Keratinocyte (primary cell): Measurements from ENCODE around the gene MUC15.

ENCODE experiments used
- EZH2 ChIP-seq: IDR thresholded peaks from one replicate; pipeline ENCODE4 v1.6.1; 2012; ENCODE audit warnings: inconsistent platforms, mild to moderate bottlenecking, low read length, moderate library complexity
- TF ChIP-seq, protein P1 (sequence below), 3 experiments: IDR thresholded peaks in 1 of 3; conservative IDR thresholded peaks in 1 of 3; optimal IDR thresholded peaks in 1 of 3; 2 replicates in 2 of 3; 3 replicates in 1 of 3; pipeline versions ENCODE3 to v1.5.1; 2011; ENCODE audit warnings: low read length in 3 of 3, mild to moderate bottlenecking in 3 of 3, moderate library complexity in 2 of 3, control low read depth in 1 of 3, inconsistent platforms in 1 of 3; ENCODE audit not compliant: insufficient read depth in 2 of 3; ENCODE audit errors: extremely low read depth in 1 of 3

DNA sequence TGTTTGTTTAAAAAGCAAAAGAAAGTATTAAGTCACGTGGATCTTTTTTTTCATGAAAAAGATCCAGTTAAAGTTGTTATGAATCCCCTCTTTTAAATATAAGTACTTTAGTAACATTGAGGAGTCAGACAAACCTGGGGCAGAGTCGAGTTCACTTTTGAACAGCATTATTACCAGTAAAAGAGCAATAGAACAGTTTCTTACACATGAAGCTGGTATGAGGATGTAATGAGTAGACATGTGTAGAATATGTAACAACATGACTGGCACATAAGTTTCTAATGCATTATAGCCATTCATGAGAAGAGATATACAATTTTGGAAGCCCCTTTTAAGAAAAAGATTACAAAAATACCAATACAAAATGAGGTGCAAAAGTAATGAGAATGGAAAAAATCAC is 7.6 kb upstream of the MUC15 start:
- TF ChIP-seq, protein P1, sequence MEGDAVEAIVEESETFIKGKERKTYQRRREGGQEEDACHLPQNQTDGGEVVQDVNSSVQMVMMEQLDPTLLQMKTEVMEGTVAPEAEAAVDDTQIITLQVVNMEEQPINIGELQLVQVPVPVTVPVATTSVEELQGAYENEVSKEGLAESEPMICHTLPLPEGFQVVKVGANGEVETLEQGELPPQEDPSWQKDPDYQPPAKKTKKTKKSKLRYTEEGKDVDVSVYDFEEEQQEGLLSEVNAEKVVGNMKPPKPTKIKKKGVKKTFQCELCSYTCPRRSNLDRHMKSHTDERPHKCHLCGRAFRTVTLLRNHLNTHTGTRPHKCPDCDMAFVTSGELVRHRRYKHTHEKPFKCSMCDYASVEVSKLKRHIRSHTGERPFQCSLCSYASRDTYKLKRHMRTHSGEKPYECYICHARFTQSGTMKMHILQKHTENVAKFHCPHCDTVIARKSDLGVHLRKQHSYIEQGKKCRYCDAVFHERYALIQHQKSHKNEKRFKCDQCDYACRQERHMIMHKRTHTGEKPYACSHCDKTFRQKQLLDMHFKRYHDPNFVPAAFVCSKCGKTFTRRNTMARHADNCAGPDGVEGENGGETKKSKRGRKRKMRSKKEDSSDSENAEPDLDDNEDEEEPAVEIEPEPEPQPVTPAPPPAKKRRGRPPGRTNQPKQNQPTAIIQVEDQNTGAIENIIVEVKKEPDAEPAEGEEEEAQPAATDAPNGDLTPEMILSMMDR (optimal IDR thresholded peaks at IDR 0.05 in 1 of 3, IDR thresholded peaks at IDR 0.05 in 1 of 3, conservative IDR thresholded peaks at IDR 0.05 in 1 of 3; ENCODE audit: extremely low read depth in 1 of 3, insufficient read depth in 2 of 3, low read length in 3 of 3): no peak
- no peak for TF ChIP-seq EZH2
